Measurements from ENCODE around the gene YTHDF1. TPM values are rescaled to one million over a fixed set of nuclear protein-coding genes. Genes with fewer than 3 reads are reported as not detected.
A peak's percentile ranks its signal among the peaks of the same experiment; 100 is the strongest.

The YTHDF1 gene
- total and polyA plus RNA-seq, 2 experiments from 2014 or later: 35.9 to 57.4 TPM

DNA sequence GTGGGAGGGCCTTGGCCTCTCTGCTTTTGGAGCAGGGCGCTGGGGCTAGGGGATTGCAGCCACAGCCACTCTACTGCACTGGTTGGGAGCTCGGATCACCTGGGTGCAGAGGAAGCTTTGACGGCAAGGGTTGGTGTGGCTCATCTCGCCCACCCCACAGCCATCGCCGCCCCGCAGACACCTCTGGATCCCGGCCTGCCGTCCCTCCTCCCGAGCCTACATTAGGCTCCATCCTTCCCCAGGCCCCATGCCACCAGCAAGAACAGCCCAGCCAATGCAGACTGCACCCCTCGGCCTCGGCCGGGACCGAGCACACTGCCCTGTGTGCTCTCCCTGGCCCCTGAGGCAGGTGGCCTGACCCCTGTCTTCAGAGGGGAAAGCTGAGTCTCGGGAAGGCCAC, 44.6 kb upstream of the YTHDF1 start:
- TF ChIP-seq EZH2 (IDR thresholded peaks at IDR 0.05; ENCODE audit: borderline replicate concordance): no peak
- no peak for TF ChIP-seq EZH2phosphoT487 (IDR thresholded peaks at IDR 0.05; ENCODE audit: low read depth, severe bottlenecking, unreplicated experiment)
- TF ChIP-seq, protein P1, sequence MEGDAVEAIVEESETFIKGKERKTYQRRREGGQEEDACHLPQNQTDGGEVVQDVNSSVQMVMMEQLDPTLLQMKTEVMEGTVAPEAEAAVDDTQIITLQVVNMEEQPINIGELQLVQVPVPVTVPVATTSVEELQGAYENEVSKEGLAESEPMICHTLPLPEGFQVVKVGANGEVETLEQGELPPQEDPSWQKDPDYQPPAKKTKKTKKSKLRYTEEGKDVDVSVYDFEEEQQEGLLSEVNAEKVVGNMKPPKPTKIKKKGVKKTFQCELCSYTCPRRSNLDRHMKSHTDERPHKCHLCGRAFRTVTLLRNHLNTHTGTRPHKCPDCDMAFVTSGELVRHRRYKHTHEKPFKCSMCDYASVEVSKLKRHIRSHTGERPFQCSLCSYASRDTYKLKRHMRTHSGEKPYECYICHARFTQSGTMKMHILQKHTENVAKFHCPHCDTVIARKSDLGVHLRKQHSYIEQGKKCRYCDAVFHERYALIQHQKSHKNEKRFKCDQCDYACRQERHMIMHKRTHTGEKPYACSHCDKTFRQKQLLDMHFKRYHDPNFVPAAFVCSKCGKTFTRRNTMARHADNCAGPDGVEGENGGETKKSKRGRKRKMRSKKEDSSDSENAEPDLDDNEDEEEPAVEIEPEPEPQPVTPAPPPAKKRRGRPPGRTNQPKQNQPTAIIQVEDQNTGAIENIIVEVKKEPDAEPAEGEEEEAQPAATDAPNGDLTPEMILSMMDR (IDR thresholded peaks at IDR 0.05; ENCODE audit: poor library complexity): no peak
- Histone ChIP-seq H3K27me3 (peaks cover 4% of the 10 kb centered on the region), H3K27ac (peak overlapping the region; percentile 92), H3K9me2 (replicated peaks; ENCODE audit: insufficient read depth) (no peaks in the 10 kb centered on the region), H2AFZ (no peak overlapping the region), H3K4me1 (ENCODE audit: insufficient read depth) (peaks cover 49% of the 10 kb centered on the region), H4K20me1 (ENCODE audit: insufficient read depth, poor library complexity, severe bottlenecking) (no peaks in the 10 kb centered on the region), H3K4me3 (no peak overlapping the region), H3K79me2 (no peaks in the 10 kb centered on the region), H3K36me3 (replicated peaks; ENCODE audit: insufficient read depth, low read depth) (no peaks in the 10 kb centered on the region), H3K4me2 (peak overlapping the region; percentile 64), H3K9me3 (ENCODE audit: low read depth) (no peaks in the 10 kb centered on the region)
- no peak for DNase-seq (ENCODE audit: low spot score)
- WGBS (ENCODE audit: low lambda C conversion rate, missing lambda C conversion rate): 89% methylated on average over 14 of the region's 15 CpGs

DNA sequence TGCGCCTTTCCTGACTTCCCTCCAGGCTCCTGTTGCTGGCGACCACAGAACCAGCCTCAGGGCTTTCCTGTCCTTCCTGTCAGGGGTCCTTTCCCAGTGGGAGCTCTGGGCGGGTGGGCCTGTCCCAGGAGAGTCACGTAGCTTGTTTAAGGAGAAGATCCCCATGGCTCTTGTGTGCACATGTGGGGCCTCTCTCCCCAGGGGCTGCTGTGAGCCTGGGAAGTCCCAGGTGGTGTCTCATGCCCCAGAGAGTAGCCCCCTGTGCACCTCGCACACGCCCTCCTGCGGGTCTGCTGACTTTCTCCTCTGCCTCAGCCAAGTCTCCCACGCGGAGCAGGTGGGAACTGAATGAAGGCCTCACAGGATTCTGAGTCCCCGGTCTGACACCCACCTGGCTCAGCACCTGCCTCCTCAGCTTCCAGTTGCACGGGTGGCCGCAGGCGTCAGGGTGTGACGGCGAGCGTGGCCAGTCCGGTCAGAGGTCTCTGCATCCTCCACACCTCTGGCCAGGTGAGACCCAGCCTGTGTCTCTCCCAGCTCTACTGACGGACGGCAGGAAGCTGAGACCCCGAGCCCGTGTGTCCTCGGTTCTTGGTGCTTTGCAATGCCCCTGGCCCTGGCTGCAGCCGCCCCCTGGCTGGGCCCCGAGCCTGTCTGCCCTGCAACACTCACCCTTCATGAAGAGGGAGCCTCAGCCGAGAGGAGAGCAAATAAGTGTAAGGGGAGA, 44.0 kb upstream of the YTHDF1 start:
- TF ChIP-seq, protein P1 (IDR thresholded peaks at IDR 0.05; ENCODE audit: poor library complexity): no peak
- no peak for TF ChIP-seq EZH2phosphoT487 (IDR thresholded peaks at IDR 0.05; ENCODE audit: low read depth, severe bottlenecking, unreplicated experiment)
- TF ChIP-seq EZH2 (IDR thresholded peaks at IDR 0.05; ENCODE audit: borderline replicate concordance): no peak
- Histone ChIP-seq H3K4me3 (no peak overlapping the region), H4K20me1 (ENCODE audit: insufficient read depth, poor library complexity, severe bottlenecking) (no peaks in the 10 kb centered on the region), H3K27me3 (peaks cover 10% of the 10 kb centered on the region), H2AFZ (no peak overlapping the region), H3K4me2 (no peak overlapping the region), H3K4me1 (ENCODE audit: insufficient read depth) (peaks cover 55% of the 10 kb centered on the region), H3K9me2 (replicated peaks; ENCODE audit: insufficient read depth) (no peaks in the 10 kb centered on the region), H3K9me3 (ENCODE audit: low read depth) (no peaks in the 10 kb centered on the region), H3K36me3 (replicated peaks; ENCODE audit: insufficient read depth, low read depth) (no peaks in the 10 kb centered on the region), H3K27ac (peak overlapping the region; percentile 93), H3K79me2 (no peaks in the 10 kb centered on the region)
- WGBS (ENCODE audit: low lambda C conversion rate, missing lambda C conversion rate): 84% methylated on average over 25 of the region's 25 CpGs
- no peak for DNase-seq (ENCODE audit: low spot score)

DNA sequence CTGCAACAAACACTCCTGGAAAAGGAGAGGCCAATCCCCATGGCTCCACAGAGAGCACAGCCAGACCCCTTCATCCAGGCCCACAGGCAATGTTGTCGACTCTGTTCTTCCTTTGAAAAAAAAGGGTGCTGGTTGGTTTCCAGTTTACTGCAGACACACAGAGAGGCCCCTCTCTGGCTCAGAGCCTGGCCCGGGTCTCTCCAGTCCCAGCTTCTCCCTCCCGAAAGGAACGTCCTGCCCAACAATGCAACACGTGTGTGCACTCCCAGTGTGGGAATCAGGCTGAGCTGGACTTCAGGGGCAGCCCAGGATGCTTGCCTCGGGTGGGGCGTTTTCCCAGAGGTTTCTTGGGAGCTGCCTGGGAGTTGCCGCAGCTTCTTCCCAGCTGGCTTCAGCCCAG, 42.9 kb upstream of the YTHDF1 start:
- Histone ChIP-seq H3K27me3 (peaks cover 14% of the 10 kb centered on the region), H3K36me3 (replicated peaks; ENCODE audit: insufficient read depth, low read depth) (no peaks in the 10 kb centered on the region), H3K9me3 (ENCODE audit: low read depth) (no peaks in the 10 kb centered on the region), H3K79me2 (no peaks in the 10 kb centered on the region), H3K4me1 (ENCODE audit: insufficient read depth) (peaks cover 61% of the 10 kb centered on the region), H2AFZ (no peak overlapping the region), H3K4me2 (peak overlapping the region; percentile 59), H3K9me2 (replicated peaks; ENCODE audit: insufficient read depth) (no peaks in the 10 kb centered on the region), H3K4me3 (no peak overlapping the region), H3K27ac (peak overlapping the region; percentile 93), H4K20me1 (ENCODE audit: insufficient read depth, poor library complexity, severe bottlenecking) (no peaks in the 10 kb centered on the region)
- DNase-seq (ENCODE audit: low spot score): peak; percentile 74
- WGBS (ENCODE audit: low lambda C conversion rate, missing lambda C conversion rate): 31% methylated on average over 8 of the region's 8 CpGs
- TF ChIP-seq, protein P1 (IDR thresholded peaks at IDR 0.05; ENCODE audit: poor library complexity): no peak

Measured in hepatocyte (in vitro differentiated cells).